AG04449 (cell line): ENCODE data around the gene DIRAS1.

Source experiments
- CTCF ChIA-PET: fragments of 350-600 bp; formaldehyde crosslinking; extraction: SDS; loops from one replicate; lab custom pipeline; 2021; ENCODE audit warnings: antibody characterized with exemption; lab: Yijun Ruan, JAX
- POLR2A ChIA-PET: fragments of 400-600, 350-600 bp; formaldehyde crosslinking; extraction: SDS; loops from one replicate; lab custom pipeline; 2020; ENCODE audit warnings: antibody characterized with exemption, inconsistent platforms; lab: Yijun Ruan, JAX
- DNase-seq: peaks from one replicate; pipeline ENCODE4 v3.0.0-alpha.2; 2010; ENCODE audit warnings: low read depth, low spot score
- H3K4me3 ChIP-seq: 2 replicates; pipeline ENCODE4 v1.5.1; 2011; ENCODE audit warnings: low read depth, mild to moderate bottlenecking, control low read depth, low read length
- CTCF ChIP-seq: IDR thresholded peaks from one replicate; pipeline ENCODE4 v1.5.1; 2011; ENCODE audit warnings: mild to moderate bottlenecking, moderate library complexity, low read length, control low read depth, inconsistent platforms; ENCODE audit not compliant: insufficient read depth; ENCODE audit errors: missing control alignments

DIRAS1 gene

GRCh38 chr19:2693492-2694160 lies 27.5 kb downstream of the DIRAS1 start:
- POLR2A ChIA-PET: no interaction called here

DNA sequence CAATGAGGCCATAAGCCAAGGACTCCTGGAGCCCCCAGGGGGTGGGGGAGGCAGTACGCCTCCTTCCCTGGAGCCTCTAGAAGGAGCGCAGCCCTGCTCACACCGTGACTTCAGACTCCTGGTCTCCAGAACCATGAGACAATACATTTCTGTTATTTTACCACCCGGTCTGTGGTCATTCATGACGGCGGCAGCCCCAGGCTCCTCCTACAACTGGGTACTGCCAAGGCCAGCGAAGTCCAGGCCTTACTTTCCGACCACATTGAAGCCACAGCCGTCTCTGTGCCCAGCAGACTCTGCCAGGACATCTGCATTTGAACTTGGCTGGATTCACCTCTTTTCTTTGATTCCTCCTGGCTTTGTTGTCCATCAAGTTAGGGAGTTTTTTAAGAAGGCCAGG lies 29.2 kb downstream of the DIRAS1 start:
- no peak for DNase-seq
- ChIA-PET POLR2A (no interaction called here), CTCF (interaction anchor here (1.4 kb wide), 1 partner anchor 44 kb away, joined by 5 read pairs; no protein-coding TSS in a partner anchor)
- TF ChIP-seq CTCF: no peak
- H3K4me3 ChIP-seq: no peak overlapping the region

More at GRCh38 chr19:2693492-2694160, 27.5 kb downstream of the DIRAS1 start:
- TF ChIP-seq CTCF: no peak
- CTCF ChIA-PET: no interaction called here
- no peak for DNase-seq
- no peak overlapping the region for H3K4me3 ChIP-seq

DNA sequence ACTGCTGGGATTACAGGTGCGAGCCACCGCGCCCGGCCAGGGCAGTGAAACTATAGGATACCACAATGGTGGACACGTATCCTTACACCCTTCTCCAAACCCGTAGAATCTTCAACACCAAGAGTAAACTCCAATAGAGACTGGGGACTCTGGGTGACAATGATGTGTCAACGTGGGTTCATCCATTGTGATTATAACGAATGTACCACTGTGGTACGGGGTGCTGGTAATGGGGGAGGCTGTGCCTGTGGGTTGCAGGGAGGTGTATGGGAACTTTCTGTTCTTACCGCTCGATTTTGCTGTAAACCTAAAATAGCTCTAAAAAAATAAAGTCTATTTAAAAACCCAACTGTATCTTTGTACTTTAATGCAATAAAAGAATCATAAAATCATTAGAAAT lies 30.3 kb downstream of the DIRAS1 start:
- no peak for TF ChIP-seq CTCF
- DNase-seq: no peak
- H3K4me3 ChIP-seq: no peak overlapping the region
- CTCF ChIA-PET: interaction anchor here (1.4 kb wide), 1 partner anchor 43 kb away, joined by 5 read pairs; no protein-coding TSS in a partner anchor
- POLR2A ChIA-PET: no interaction called here

DNA sequence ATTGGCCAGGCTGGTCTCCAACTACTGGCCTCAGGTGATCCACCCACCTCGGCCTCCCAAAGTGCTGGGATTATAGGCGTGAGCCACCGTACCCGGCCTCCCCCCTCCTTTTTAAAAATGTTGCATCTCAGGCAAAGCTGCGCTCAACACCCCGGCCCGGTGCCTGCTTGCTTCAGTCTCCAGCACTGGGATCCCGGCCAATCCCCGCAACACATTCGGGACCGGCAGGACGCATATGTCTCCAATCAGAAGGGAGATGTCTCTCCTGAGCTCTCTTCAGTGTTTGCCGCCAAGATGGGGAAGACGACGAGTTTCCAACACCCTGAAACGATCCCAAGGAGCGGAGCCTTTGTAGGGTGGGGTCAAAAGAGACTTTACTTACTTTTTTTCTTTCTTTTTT lies 34.8 kb downstream of the DIRAS1 start:
- no peak for TF ChIP-seq CTCF
- DNase-seq: no peak
- no peak overlapping the region for H3K4me3 ChIP-seq
- POLR2A ChIA-PET: no interaction called here
- CTCF ChIA-PET: interaction anchor here (0.7 kb wide), 1 partner anchor 38 kb away, joined by 4 read pairs; no protein-coding TSS in a partner anchor

GRCh38 chr19:2685204-2685704 lies 35.9 kb downstream of the DIRAS1 start:
- no peak overlapping the region for H3K4me3 ChIP-seq
- no peak for DNase-seq
- no peak for TF ChIP-seq CTCF
- CTCF ChIA-PET: no interaction called here
- POLR2A ChIA-PET: no interaction called here

GRCh38 chr19:2683430-2684003 lies 37.7 kb downstream of the DIRAS1 start:
- no peak for TF ChIP-seq CTCF
- H3K4me3 ChIP-seq: no peak overlapping the region
- no peak for DNase-seq
- ChIA-PET POLR2A (interaction anchor here (0.5 kb wide), 1 partner anchor 28 kb away, joined by 3 read pairs; no protein-coding TSS in a partner anchor), CTCF (no interaction called here)
